Liver (tissue), 9 donors: ENCODE data around the gene XPNPEP3. TPM values are rescaled to one million over a fixed set of nuclear protein-coding genes. Genes with fewer than 3 reads are reported as not detected.

ENCODE experiments used
- DNase-seq: peaks from one replicate; pipeline ENCODE4 v3.0.0-alpha.2; 2017; ENCODE audit warnings: low spot score
- H3K27ac ChIP-seq, 2 donors: one replicate each; pipeline ENCODE4 v1.7.0; 2013; ENCODE audit warnings: inconsistent platforms in 2 of 2, low read length in 2 of 2, control low read depth in 1 of 2, low read depth in 1 of 2, mild to moderate bottlenecking in 1 of 2
- H3K27me3 ChIP-seq, 4 donors: one replicate each; pipeline versions ENCODE4 v1.6.1 to v1.7.0; 2013; ENCODE audit warnings: low read length in 3 of 4, inconsistent platforms in 1 of 4, mild to moderate bottlenecking in 1 of 4, moderate library complexity in 1 of 4; ENCODE audit not compliant: control insufficient read depth in 4 of 4, insufficient read depth in 4 of 4
- H3K36me3 ChIP-seq, 4 donors: one replicate each; pipeline versions ENCODE4 v1.6.1 to v1.7.0; 2013; ENCODE audit warnings: low read length in 3 of 4, mild to moderate bottlenecking in 3 of 4, low read depth in 1 of 4, moderate library complexity in 1 of 4; ENCODE audit not compliant: control insufficient read depth in 4 of 4, insufficient read depth in 3 of 4
- H3K4me1 ChIP-seq, 4 donors: one replicate each; pipeline versions ENCODE4 v1.6.1 to v1.7.0; 2013; ENCODE audit warnings: low read length in 3 of 4, mild to moderate bottlenecking in 3 of 4, moderate library complexity in 1 of 4; ENCODE audit not compliant: control insufficient read depth in 4 of 4, insufficient read depth in 4 of 4
- H3K4me3 ChIP-seq, 3 donors: one replicate each; pipeline versions ENCODE4 v1.6.1 to v1.7.0; 2013; ENCODE audit warnings: low read length in 3 of 3, control low read depth in 1 of 3, low read depth in 1 of 3, mild to moderate bottlenecking in 1 of 3
- H3K9ac ChIP-seq, 2 donors: one replicate each; pipeline ENCODE4 v1.7.0; 2013; ENCODE audit warnings: low read length in 2 of 2, mild to moderate bottlenecking in 2 of 2, moderate library complexity in 2 of 2, control low read depth in 1 of 2, low read depth in 1 of 2
- H3K9me3 ChIP-seq, 4 donors: one replicate each; pipeline versions ENCODE4 v1.6.1 to v1.7.0; 2013; ENCODE audit warnings: low read length in 3 of 4; ENCODE audit not compliant: control insufficient read depth in 4 of 4
- CTCF ChIP-seq: fragments of 150-350 bp; IDR thresholded peaks from 2 replicates; pipeline ENCODE4 v1.5.1; 2017; ENCODE audit warnings: improper control_type of control experiment, low read depth, low read length; ENCODE audit not compliant: missing input control
- EGR1 ChIP-seq, 2 donors: IDR thresholded peaks; 2 replicates each; pipeline ENCODE4 v1.6.1; 2016 to 2018; ENCODE audit warnings: antibody characterized with exemption in 2 of 2, low read depth in 2 of 2
- FOXA1 ChIP-seq: IDR thresholded peaks from 2 replicates; pipeline ENCODE4 v1.6.1; 2016; ENCODE audit warnings: antibody characterized with exemption
- HNF4A ChIP-seq, 2 donors: conservative IDR thresholded peaks; 2 replicates each; pipeline ENCODE4 v1.6.1; 2016; ENCODE audit warnings: antibody characterized with exemption in 2 of 2, mild to moderate bottlenecking in 2 of 2
- HNF4G ChIP-seq: IDR thresholded peaks from 2 replicates; pipeline ENCODE4 v1.6.1; 2016; ENCODE audit warnings: antibody characterized with exemption
- JUND ChIP-seq, 2 donors: IDR thresholded peaks; 2 replicates each; pipeline ENCODE4 v1.6.1; 2016; ENCODE audit warnings: antibody characterized with exemption in 2 of 2
- MAX ChIP-seq: IDR thresholded peaks from 2 replicates; pipeline ENCODE4 v1.6.1; 2016; ENCODE audit warnings: antibody characterized with exemption
- NR2F2 ChIP-seq: IDR thresholded peaks from 2 replicates; pipeline ENCODE4 v1.6.1; 2016; ENCODE audit warnings: antibody characterized with exemption
- RAD21 ChIP-seq, 2 donors: IDR thresholded peaks; 2 replicates each; pipeline ENCODE4 v1.6.1; 2016; ENCODE audit warnings: antibody characterized with exemption in 2 of 2, mild to moderate bottlenecking in 2 of 2
- REST ChIP-seq: IDR thresholded peaks from 2 replicates; pipeline ENCODE4 v1.6.1; 2016; ENCODE audit warnings: antibody characterized with exemption, mild to moderate bottlenecking
- RXRA ChIP-seq, 2 donors: IDR thresholded peaks; 2 replicates each; pipeline ENCODE4 v1.6.1; 2017 to 2018; ENCODE audit warnings: antibody characterized with exemption in 2 of 2, mild to moderate bottlenecking in 1 of 2
- SP1 ChIP-seq: IDR thresholded peaks from 2 replicates; pipeline ENCODE4 v1.6.1; 2018; ENCODE audit warnings: antibody characterized with exemption, mild to moderate bottlenecking
- TAF1 ChIP-seq: conservative IDR thresholded peaks from 2 replicates; pipeline ENCODE4 v1.6.1; 2016; ENCODE audit warnings: antibody characterized with exemption, mild to moderate bottlenecking
- YY1 ChIP-seq: IDR thresholded peaks from 2 replicates; pipeline ENCODE4 v1.6.1; 2016; ENCODE audit warnings: antibody characterized with exemption, mild to moderate bottlenecking
- ZBTB33 ChIP-seq: IDR thresholded peaks from 2 replicates; pipeline ENCODE4 v1.6.1; 2016; ENCODE audit warnings: antibody characterized with exemption
- WGBS: extraction: QIAGEN DNeasy Blood & Tissue Kit; methylation state at CpG from one replicate; pipeline ENCODE4 v1.1.7; 2013; 5-methylcytosine and 5-hydroxymethylcytosine counted together
- polyA plus RNA-seq, 2 donors: library from polyadenylated mRNA; stranded (reverse) in 1 of 2; unstranded in 1 of 2; fragments of 200-250 nt in 1 of 2; fragments of >200 nt in 1 of 2; fragmentation: Nextera tagmentation in 1 of 2; extraction: Ambion mirVana in 1 of 2; gene quantifications; one replicate each; pipeline versions ENCODE4 v1.2.1 to v1.2.3, GENCODE V29; 2013 to 2015
- total RNA-seq, 2 donors: library from RNA; depleted of rRNA; stranded (reverse); fragments of >200 nt; gene quantifications; one replicate each; pipeline ENCODE4 v1.2.3, GENCODE V29; 2014
- donor health status: healthy.
- donor health status: healthy.
- donor health status: healthy.
- donor health status: healthy.
- donor health status: healthy.

Gene XPNPEP3
- total and polyA plus RNA-seq, 4 donors, result 5.5 to 16.4 (median 8.6) TPM

GRCh38 chr22:40976866-40977700 lies 120.1 kb downstream of the XPNPEP3 start:
- H3K4me1 ChIP-seq, result no peaks in the 10 kb centered on the region
- H3K27ac ChIP-seq, result no peak overlapping the region
- H3K9me3 ChIP-seq, result no peaks in the 10 kb centered on the region
- WGBS, result 91% methylated on average over 18 of the region's 18 CpGs
- DNase-seq, result no peak
- no peaks in the 10 kb centered on the region for H3K27me3 ChIP-seq
- H3K4me3 ChIP-seq, result no peak overlapping the region
- TF ChIP-seq FOXA1 (no peak), JUND (IDR thresholded peaks at IDR 0.05) (no peak), CTCF (no peak), HNF4A (conservative IDR thresholded peaks at IDR 0.05) (no peak), ZBTB33 (no peak), TAF1 (no peak), SP1 (no peak), YY1 (no peak), MAX (no peak), REST (no peak), RXRA (IDR thresholded peaks at IDR 0.05) (no peak), EGR1 (IDR thresholded peaks at IDR 0.05; ENCODE audit: low read depth in 2 of 2) (no peak), NR2F2 (no peak), RAD21 (IDR thresholded peaks at IDR 0.05) (no peak), HNF4G (no peak)
- H3K36me3 ChIP-seq, result peaks cover 2 to 10% (median 6%) of the 10 kb centered on the region in 4 donors
- no peak overlapping the region for H3K9ac ChIP-seq

GRCh38 chr22:40979198-40979597 lies 122.2 kb downstream of the XPNPEP3 start:
- TF ChIP-seq TAF1, result no peak
- Histone ChIP-seq H3K9me3 (no peaks in the 10 kb centered on the region), H3K27me3 (no peaks in the 10 kb centered on the region), H3K27ac (no peak overlapping the region), H3K4me3 (no peak overlapping the region), H3K4me1 (no peaks in the 10 kb centered on the region), H3K36me3 (no peaks in the 10 kb centered on the region), H3K9ac (no peak overlapping the region)
- DNase-seq, result no peak
- 95% methylated on average over 7 of the region's 7 CpGs for WGBS
